Measurements from ENCODE around the gene ENTHD1. TPM values are rescaled to one million over a fixed set of nuclear protein-coding genes. Genes with fewer than 3 reads are reported as not detected.
"Not testable (repeated sequence)": the region's sequence is repeated elsewhere in the genome, so short reads cannot be mapped to it uniquely, and the experiment has no call there.

Gene ENTHD1
- total RNA-seq, 1 donor from 2014 or later: not detected

DNA sequence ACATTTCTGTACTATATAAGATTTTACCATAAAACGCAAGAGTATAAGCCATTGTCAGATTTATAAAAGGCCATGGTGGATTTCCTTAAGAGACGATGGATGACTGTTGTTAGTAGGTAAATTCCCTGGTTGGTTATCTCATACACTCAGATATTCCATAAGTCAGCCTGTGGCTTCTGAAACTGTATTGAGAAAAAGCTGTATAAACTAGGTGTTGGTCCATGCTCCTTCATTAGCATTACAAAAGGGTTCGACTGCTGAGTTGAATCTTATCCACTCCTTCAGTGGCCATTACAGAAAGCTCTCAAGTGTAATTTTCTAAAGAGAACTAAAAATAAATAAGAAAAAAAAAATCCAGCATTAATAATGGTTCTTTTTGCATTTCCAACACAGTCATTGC is 12.6 kb upstream of the ENTHD1 start:
- H3K27ac Mint-ChIP-seq: no peak overlapping the region
- H3K36me3 Mint-ChIP-seq: no peaks in the 10 kb centered on the region
- TF ChIP-seq, protein P1, sequence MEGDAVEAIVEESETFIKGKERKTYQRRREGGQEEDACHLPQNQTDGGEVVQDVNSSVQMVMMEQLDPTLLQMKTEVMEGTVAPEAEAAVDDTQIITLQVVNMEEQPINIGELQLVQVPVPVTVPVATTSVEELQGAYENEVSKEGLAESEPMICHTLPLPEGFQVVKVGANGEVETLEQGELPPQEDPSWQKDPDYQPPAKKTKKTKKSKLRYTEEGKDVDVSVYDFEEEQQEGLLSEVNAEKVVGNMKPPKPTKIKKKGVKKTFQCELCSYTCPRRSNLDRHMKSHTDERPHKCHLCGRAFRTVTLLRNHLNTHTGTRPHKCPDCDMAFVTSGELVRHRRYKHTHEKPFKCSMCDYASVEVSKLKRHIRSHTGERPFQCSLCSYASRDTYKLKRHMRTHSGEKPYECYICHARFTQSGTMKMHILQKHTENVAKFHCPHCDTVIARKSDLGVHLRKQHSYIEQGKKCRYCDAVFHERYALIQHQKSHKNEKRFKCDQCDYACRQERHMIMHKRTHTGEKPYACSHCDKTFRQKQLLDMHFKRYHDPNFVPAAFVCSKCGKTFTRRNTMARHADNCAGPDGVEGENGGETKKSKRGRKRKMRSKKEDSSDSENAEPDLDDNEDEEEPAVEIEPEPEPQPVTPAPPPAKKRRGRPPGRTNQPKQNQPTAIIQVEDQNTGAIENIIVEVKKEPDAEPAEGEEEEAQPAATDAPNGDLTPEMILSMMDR (IDR thresholded peaks at IDR 0.05; ENCODE audit: unreplicated experiment): no peak
- H3K27me3 Mint-ChIP-seq (ENCODE audit: low read depth): peaks cover 54% of the 10 kb centered on the region
- H3K9me3 Mint-ChIP-seq: no peaks in the 10 kb centered on the region
- no peaks in the 10 kb centered on the region for H3K4me1 Mint-ChIP-seq
- H3K4me3 Mint-ChIP-seq: no peak overlapping the region
- no peak for DNase-seq (ENCODE audit: low spot score in 2 of 2, unreplicated experiment in 2 of 2)

DNA sequence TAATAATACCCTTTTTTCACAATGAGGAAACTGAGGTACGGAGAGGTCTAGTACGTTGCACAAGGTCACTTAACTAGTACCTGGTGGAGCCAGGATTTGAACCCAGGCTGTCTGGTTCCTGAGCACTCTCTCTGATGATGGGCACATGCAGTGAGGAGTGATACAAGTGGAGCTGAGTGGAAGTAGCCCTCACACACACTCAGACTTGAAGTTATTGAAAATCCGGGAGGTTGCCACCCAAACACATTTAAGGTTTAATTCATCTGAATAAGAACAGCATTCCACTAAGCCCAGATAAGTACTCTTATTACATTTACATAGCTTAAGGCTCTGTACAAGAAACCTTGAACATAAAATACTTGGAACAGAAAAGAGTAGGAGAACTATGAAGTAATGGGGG is 12.1 kb upstream of the ENTHD1 start:
- Mint-ChIP-seq H3K27ac (no peak overlapping the region), H3K36me3 (no peaks in the 10 kb centered on the region), H3K27me3 (ENCODE audit: low read depth) (peaks cover 56% of the 10 kb centered on the region), H3K4me1 (no peaks in the 10 kb centered on the region), H3K4me3 (no peak overlapping the region), H3K9me3 (no peaks in the 10 kb centered on the region)
- DNase-seq (ENCODE audit: low spot score in 2 of 2, unreplicated experiment in 2 of 2): no peak
- TF ChIP-seq, protein P1 (IDR thresholded peaks at IDR 0.05; ENCODE audit: unreplicated experiment): no peak

DNA sequence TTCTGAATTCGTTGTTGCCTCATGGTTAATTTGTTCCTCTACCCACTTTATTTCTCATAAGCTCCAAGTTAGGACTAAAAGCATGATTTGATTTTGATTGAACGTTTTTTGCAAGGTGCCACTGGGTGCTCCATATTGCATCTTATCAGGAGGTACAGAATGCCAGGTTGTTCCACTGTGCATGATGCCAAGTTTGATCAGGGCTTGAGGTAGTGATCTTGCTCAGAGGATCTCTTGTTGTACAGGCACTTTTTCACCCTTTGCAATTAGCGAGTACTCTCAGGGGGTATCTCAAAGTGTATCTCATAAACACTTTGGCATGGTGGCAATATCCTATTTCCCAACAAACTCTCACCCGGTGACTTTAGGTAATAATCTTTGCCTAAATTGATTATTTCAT is 11.3 kb upstream of the ENTHD1 start:
- no peak for DNase-seq (ENCODE audit: low spot score in 2 of 2, unreplicated experiment in 2 of 2)
- Mint-ChIP-seq H3K4me1 (no peaks in the 10 kb centered on the region), H3K27me3 (ENCODE audit: low read depth) (peaks cover 61% of the 10 kb centered on the region), H3K27ac (no peak overlapping the region), H3K36me3 (no peaks in the 10 kb centered on the region), H3K9me3 (no peaks in the 10 kb centered on the region), H3K4me3 (no peak overlapping the region)
- TF ChIP-seq, protein P1 (IDR thresholded peaks at IDR 0.05; ENCODE audit: unreplicated experiment): no peak

DNA sequence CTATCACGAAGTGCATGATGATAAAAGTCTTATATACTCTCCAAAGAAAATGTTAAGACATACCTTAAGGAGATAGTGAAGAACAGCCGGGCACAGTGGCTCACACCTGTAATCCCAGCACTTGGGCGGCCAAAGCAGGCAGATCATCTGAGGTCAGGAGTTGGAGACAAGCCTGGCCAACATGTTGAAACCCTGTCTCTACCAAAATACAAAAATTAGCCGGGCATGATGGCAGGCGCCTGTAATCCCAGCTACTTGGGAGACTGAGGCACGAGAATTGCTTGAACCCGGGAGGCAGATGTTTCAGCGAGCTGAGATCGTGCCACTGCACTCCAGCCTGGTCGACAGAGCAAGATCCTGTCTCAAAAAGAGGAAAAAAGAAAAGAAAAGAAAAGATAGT is 10.5 kb upstream of the ENTHD1 start:
- not testable (repeated sequence) for H3K27ac Mint-ChIP-seq; H3K9me3 Mint-ChIP-seq; DNase-seq (ENCODE audit: low spot score in 2 of 2, unreplicated experiment in 2 of 2); H3K4me1 Mint-ChIP-seq; H3K4me3 Mint-ChIP-seq; H3K36me3 Mint-ChIP-seq
- peaks cover 59% of the 10 kb centered on the region for H3K27me3 Mint-ChIP-seq (ENCODE audit: low read depth)

DNA sequence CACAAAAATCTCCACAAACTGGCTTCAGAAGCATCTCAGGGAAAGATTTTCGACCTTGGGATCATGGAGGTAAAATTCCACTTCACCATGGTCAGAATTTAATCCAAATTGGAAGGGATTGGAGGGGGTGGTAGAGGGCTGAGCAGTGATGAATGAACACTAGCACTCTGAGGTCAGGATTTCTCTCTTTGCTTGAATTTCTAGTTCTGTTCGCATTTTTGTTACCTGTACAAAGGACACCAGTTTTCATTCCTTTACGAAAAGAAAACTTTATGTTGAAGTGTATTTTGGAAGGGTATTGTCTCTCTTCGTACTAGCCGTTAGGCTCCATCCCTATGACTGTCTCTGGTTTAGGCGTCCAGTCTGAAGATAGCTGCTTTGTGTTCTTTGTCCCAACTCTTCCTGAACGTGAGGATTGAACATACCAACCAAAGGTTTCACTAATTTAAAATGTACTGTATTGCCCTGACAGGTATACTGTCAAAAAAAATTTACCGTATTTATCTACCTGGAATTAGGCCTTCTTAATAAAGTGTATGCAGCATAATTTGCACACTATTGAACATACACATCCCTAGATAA is 8.1 kb upstream of the ENTHD1 start:
- DNase-seq (ENCODE audit: low spot score in 2 of 2, unreplicated experiment in 2 of 2): no peak
- Mint-ChIP-seq H3K36me3 (no peaks in the 10 kb centered on the region), H3K4me1 (no peaks in the 10 kb centered on the region), H3K4me3 (no peak overlapping the region), H3K9me3 (no peaks in the 10 kb centered on the region), H3K27me3 (ENCODE audit: low read depth) (peaks cover 48% of the 10 kb centered on the region), H3K27ac (no peak overlapping the region)
- TF ChIP-seq, protein P1 (IDR thresholded peaks at IDR 0.05; ENCODE audit: unreplicated experiment): no peak

DNA sequence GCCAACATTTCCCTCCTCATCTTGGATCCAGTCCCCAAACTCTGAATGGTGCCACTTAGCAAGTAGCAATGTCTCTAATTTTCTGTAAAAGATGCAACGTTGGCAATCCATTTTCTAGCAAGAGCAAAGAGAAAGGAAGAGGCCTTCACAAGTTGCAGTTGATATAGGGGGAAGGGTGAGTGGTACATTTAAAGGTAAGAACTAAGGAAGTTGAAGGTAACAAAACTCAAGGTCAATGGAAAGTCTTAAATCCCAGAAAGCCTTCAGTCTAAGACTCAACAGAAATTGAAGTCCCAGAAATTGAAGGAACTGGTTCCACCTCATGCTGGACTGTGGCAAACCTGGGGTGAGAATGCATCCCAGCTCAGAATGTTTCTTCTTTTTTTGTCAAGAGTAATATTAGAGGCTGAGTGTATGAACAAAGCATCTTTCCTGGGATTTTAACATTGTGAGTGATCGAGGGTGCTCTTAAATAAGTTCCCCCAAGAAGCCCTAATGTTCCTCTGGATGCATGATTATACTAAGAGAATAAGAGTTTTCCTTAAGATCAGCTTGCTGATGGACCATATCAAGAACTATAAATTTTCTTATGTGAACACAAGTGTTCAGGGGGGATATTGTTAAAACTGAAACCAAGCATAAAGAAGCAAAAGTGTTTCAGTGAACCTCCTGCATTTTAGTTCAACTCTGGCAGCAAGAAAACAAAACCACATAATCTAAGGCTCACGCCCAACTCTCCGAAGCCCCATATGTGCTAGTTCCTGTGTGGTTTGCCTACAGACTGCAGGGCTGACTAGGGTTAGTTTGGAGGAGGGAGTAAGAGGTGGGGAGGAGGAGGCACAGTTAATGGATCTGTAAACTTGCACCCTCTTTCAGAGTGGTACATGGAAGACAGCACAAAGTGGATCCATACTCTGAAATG is 7.0 kb upstream of the ENTHD1 start, which contains the start of gene GRAP2:
Gene GRAP2 (plus strand): TSS at position 779 of the 922 bp plus-strand sequence. CDS start 46,023 bp downstream, outside the sequence.
- Mint-ChIP-seq H3K27ac (no peak within 1 kb of the TSS), H3K9me3 (no peaks in the 10 kb centered on the region), H3K36me3 (no peaks in the 10 kb centered on the region), H3K27me3 (ENCODE audit: low read depth) (peaks cover 43% of the 10 kb centered on the region), H3K4me1 (no peaks in the 10 kb centered on the region), H3K4me3 (no peak within 1 kb of the TSS)
- TF ChIP-seq, protein P1 (IDR thresholded peaks at IDR 0.05; ENCODE audit: unreplicated experiment): no peak
- DNase-seq (ENCODE audit: low spot score in 2 of 2, unreplicated experiment in 2 of 2): no peak
